Testis (tissue), 2 donors: Measurements from ENCODE around the gene ESYT2.

Source experiments
- CTCF ChIP-seq, 3 experiments: fragments of 450-650 bp in 2 of 3; fragments of 200-600 bp in 1 of 3; sonication (generic) in 1 of 3; IDR thresholded peaks; one replicate each; pipeline ENCODE4 v1.5.1; 2016 to 2019; ENCODE audit warnings: antibody characterized with exemption in 3 of 3, mild to moderate bottlenecking in 2 of 3, moderate library complexity in 1 of 3
- POLR2A ChIP-seq: fragments of 450-650 bp; IDR thresholded peaks from one replicate; pipeline ENCODE4 v1.6.1; 2017; ENCODE audit warnings: antibody characterized with exemption, mild to moderate bottlenecking, moderate library complexity

DNA sequence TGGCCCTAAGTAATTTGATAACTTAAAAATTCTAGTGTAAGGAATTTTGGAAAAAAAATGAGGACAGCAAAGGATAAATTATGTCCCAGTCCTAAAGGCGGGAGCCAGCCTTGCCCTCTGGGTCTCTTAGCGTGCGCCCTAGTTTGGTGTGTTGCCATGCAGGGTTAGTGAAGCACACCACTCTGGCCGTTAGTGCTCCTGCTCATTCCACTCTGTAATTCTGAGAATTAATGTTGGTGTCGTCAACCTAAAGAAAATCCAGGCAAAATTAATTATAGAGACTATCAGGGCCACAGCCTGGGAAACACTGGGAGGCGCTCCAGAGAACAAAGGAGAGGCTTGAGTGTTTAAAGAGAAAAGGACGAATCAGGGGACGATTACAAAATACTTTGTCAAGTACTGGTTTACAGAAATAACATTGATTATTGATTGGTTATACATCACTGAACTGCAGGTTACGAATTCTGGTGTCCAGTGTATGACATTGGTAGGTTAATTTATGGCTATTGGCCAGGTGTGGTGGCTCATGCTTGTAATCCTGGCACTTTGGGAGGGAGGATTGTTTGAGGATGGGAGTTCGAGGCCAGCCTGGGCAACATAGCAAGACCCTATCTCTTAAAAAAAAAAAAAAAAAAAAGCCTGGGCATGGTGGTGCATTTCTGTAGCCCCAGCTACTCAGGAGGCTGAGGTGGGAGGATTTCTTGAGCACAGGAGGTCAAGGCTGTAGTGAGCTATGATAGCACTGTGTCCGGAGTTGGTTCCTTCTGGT, 32.8 kb upstream of the ESYT2 start:
- TF ChIP-seq CTCF (IDR thresholded peaks at IDR 0.05) (no peak), POLR2A (no peak)
